GM19238 (cell line): ENCODE data around the gene RHAG.
"Not testable (repeated sequence)": the region's sequence is repeated elsewhere in the genome, so short reads cannot be mapped to it uniquely, and the experiment has no call there.

Experiments used
- DNase-seq: peaks from one replicate; pipeline ENCODE4 v3.0.0; 2011; ENCODE audit warnings: low spot score; ENCODE audit not compliant: insufficient read length

Gene RHAG

GRCh38 chr6:49635978-49636712 lies 494 bp downstream of the RHAG start:
- DNase-seq: no peak

- DNase-seq: no peak
These were observed 1.2 kb downstream of the RHAG start for GRCh38 chr6:49635480-49635879.

- no peak for DNase-seq
These were observed 1.8 kb downstream of the RHAG start for GRCh38 chr6:49634836-49635218.

GRCh38 chr6:49634092-49634835 lies 2.4 kb downstream of the RHAG start:
- no peak for DNase-seq

- DNase-seq: no peak
These were observed 3.1 kb downstream of the RHAG start for GRCh38 chr6:49633541-49633940.

GRCh38 chr6:49632727-49633126 lies 3.9 kb downstream of the RHAG start:
- no peak for DNase-seq

GRCh38 chr6:49629485-49630088 lies 7.1 kb downstream of the RHAG start:
- DNase-seq: not testable (repeated sequence)

GRCh38 chr6:49626811-49627210 lies 9.8 kb downstream of the RHAG start:
- DNase-seq: no peak

GRCh38 chr6:49618257-49618656 lies 18.4 kb downstream of the RHAG start:
- no peak for DNase-seq

- DNase-seq: not testable (repeated sequence)
These were observed 22.5 kb downstream of the RHAG start for GRCh38 chr6:49614144-49614543.

- no peak for DNase-seq
These were observed 27.4 kb downstream of the RHAG start for GRCh38 chr6:49609285-49609684.

- DNase-seq: not testable (repeated sequence)
These were observed 28.4 kb downstream of the RHAG start for GRCh38 chr6:49608275-49608674.

- no peak for DNase-seq
These were observed 29.2 kb downstream of the RHAG start for GRCh38 chr6:49607391-49607982.

- peak; percentile 27 for DNase-seq
These were observed 29.8 kb downstream of the RHAG start for GRCh38 chr6:49606721-49607390.

GRCh38 chr6:49604080-49604479 lies 32.6 kb downstream of the RHAG start:
- DNase-seq: not testable (repeated sequence)

GRCh38 chr6:49587262-49587661 lies 49.4 kb downstream of the RHAG start:
- not testable (repeated sequence) for DNase-seq

- no peak for DNase-seq
These were observed 54.1 kb downstream of the RHAG start for GRCh38 chr6:49582529-49582928.

- DNase-seq: no peak
These were observed 57.0 kb downstream of the RHAG start for GRCh38 chr6:49579649-49580048.

- DNase-seq: no peak
These were observed 60.0 kb downstream of the RHAG start for GRCh38 chr6:49576618-49577017.

GRCh38 chr6:49570474-49571079 lies 66.1 kb downstream of the RHAG start:
- no peak for DNase-seq

GRCh38 chr6:49565855-49566254 lies 70.8 kb downstream of the RHAG start:
- no peak for DNase-seq
